GM12878 (cell line): ENCODE data around the gene CLCN7. TPM values are rescaled to one million over a fixed set of nuclear protein-coding genes. Genes with fewer than 3 reads are reported as not detected.

Source experiments
- ATF2 ChIP-seq: IDR thresholded peaks from 2 replicates; pipeline ENCODE4 v1.6.1; 2012; ENCODE audit warnings: low read length, inconsistent platforms
- ATF7 ChIP-seq: fragments of 450-650 bp; IDR thresholded peaks from 2 replicates; pipeline ENCODE4 v1.6.1; 2016; ENCODE audit warnings: low read depth, mild to moderate bottlenecking
- BCL11A ChIP-seq: IDR thresholded peaks from 2 replicates; pipeline ENCODE4 v1.6.1; 2011; ENCODE audit warnings: low read depth, low read length
- CHD1 ChIP-seq: IDR thresholded peaks from 2 replicates; pipeline ENCODE4 v1.6.1; 2012; ENCODE audit warnings: low read depth, low read length, improper control_type of control experiment
- CREM ChIP-seq: IDR thresholded peaks from 2 replicates; pipeline ENCODE4 v1.6.1; 2014; ENCODE audit warnings: antibody characterized with exemption, low read depth
- EED ChIP-seq: sonication (generic); IDR thresholded peaks from 2 replicates; pipeline ENCODE4 v1.6.1; 2016; ENCODE audit warnings: antibody characterized with exemption, low read depth
- ELK1 ChIP-seq: IDR thresholded peaks from 2 replicates; pipeline ENCODE4 v1.6.1; 2012; ENCODE audit warnings: low read depth, low read length, improper control_type of control experiment
- EZH2 ChIP-seq: IDR thresholded peaks from 2 replicates; pipeline ENCODE4 v1.6.1; 2012; ENCODE audit warnings: low read depth, mild to moderate bottlenecking, control low read depth, inconsistent platforms, low read length, borderline replicate concordance; ENCODE audit not compliant: control insufficient read depth
- KDM1A ChIP-seq: fragments of 200-600 bp; sonication (generic); IDR thresholded peaks from 2 replicates; pipeline ENCODE4 v1.6.1; 2016; ENCODE audit warnings: borderline replicate concordance
- MLLT1 ChIP-seq: fragments of 450-650 bp; IDR thresholded peaks from 2 replicates; pipeline ENCODE4 v1.6.1; 2016; ENCODE audit warnings: mild to moderate bottlenecking
- MTA3 ChIP-seq: IDR thresholded peaks from 2 replicates; pipeline ENCODE4 v1.6.1; 2012; ENCODE audit warnings: low read length, inconsistent platforms, borderline replicate concordance
- MXI1 ChIP-seq: fragments of 150-350 bp; IDR thresholded peaks from 2 replicates; pipeline ENCODE4 v1.6.1; 2011; ENCODE audit warnings: low read depth, mild to moderate bottlenecking, inconsistent platforms, low read length, improper control_type of control experiment
- NRF1 ChIP-seq: conservative IDR thresholded peaks from 2 replicates; pipeline ENCODE4 v1.6.1; 2011; ENCODE audit warnings: mild to moderate bottlenecking, low read depth, low read length, improper control_type of control experiment
- POU2F2 ChIP-seq: IDR thresholded peaks from 3 replicates; pipeline ENCODE4 v1.6.1; 2011; ENCODE audit warnings: low read depth, mild to moderate bottlenecking, low read length, borderline replicate concordance
- RAD21 ChIP-seq: IDR thresholded peaks from 2 replicates; pipeline ENCODE4 v1.6.1; 2011; ENCODE audit warnings: mild to moderate bottlenecking, low read depth, low read length, moderate library complexity; ENCODE audit not compliant: insufficient read depth
- RELA ChIP-seq: fragments of 450-650 bp; IDR thresholded peaks from 2 replicates; pipeline ENCODE4 v1.8.0; 2014; ENCODE audit warnings: borderline replicate concordance; ENCODE audit not compliant: partially characterized antibody
- SIN3A ChIP-seq: IDR thresholded peaks from 2 replicates; pipeline ENCODE4 v1.6.1; 2012; ENCODE audit warnings: low read depth, low read length, improper control_type of control experiment
- TCF3 ChIP-seq: IDR thresholded peaks from 2 replicates; pipeline ENCODE4 v1.6.1; 2012; ENCODE audit warnings: low read depth, mild to moderate bottlenecking, low read length, borderline replicate concordance; ENCODE audit not compliant: insufficient read depth
- WRNIP1 ChIP-seq: IDR thresholded peaks from 2 replicates; pipeline ENCODE4 v1.6.1; 2011; ENCODE audit warnings: low read depth, low read length, improper control_type of control experiment, borderline replicate concordance
- ZNF24 ChIP-seq: fragments of 450-650 bp; IDR thresholded peaks from 2 replicates; pipeline ENCODE4 v1.6.1; 2017; ENCODE audit warnings: antibody characterized with exemption, mild to moderate bottlenecking
- ZNF384 ChIP-seq: IDR thresholded peaks from 2 replicates; pipeline ENCODE4 v1.6.1; 2012; ENCODE audit warnings: low read depth, mild to moderate bottlenecking, low read length, improper control_type of control experiment, borderline replicate concordance
- polyA plus RNA-seq, 11 experiments: library from polyadenylated mRNA; depleted of rRNA in 4 of 11; unstranded in 6 of 11; stranded (reverse) in 5 of 11; fragments of >200 nt; fragmentation: Nextera tagmentation in 4 of 11; fragmentation: Illumina TruSeq in 1 of 11; extraction: Ambion mirVana in 4 of 11; extraction: Trizol in 1 of 11; gene quantifications; 1 replicate in 1 of 11; 2 replicates in 10 of 11; pipeline versions ENCODE4 v1.2.1 to v1.2.3, GENCODE V29; 2011 to 2016; ENCODE audit warnings: inconsistent platforms in 2 of 11, missing spikeins in 2 of 11, low read depth in 1 of 11
- total RNA-seq, 4 experiments: library from RNA; depleted of rRNA in 3 of 4; stranded (reverse); fragments of >200 nt in 3 of 4; fragmentation: Illumina TruSeq in 1 of 4; extraction: Trizol in 1 of 4; gene quantifications; 2 replicates each; pipeline versions ENCODE4 v1.2.1 to v1.2.3, GENCODE V29; 2013 to 2021
- TF ChIP-seq, protein P1 (sequence below): fragments of 450-650 bp; IDR thresholded peaks from 2 replicates; pipeline ENCODE4 v1.6.1; 2018; ENCODE audit warnings: mild to moderate bottlenecking, low read depth, moderate library complexity; ENCODE audit not compliant: partially characterized antibody
- TF ChIP-seq, protein P2 (sequence below): fragments of 450-650 bp; conservative IDR thresholded peaks from 2 replicates; pipeline ENCODE4 v1.6.1; 2017; ENCODE audit warnings: mild to moderate bottlenecking, moderate library complexity

CLCN7 gene
- total and polyA plus RNA-seq, 10 of the 15 experiments (the other 5 are each of a cell fraction or from before 2014, with no cell fraction given), result 0.04 to 62.5 (median 19.9) TPM

GRCh38 chr16:1469693-1470201, 5.1 kb downstream of the CLCN7 start (continued):
- TF ChIP-seq MXI1 (no peak), KDM1A (no peak), ATF2 (no peak), WRNIP1 (no peak), SIN3A (no peak), EED (peak; percentile 37; the same call in 1 of the 2 replicates), ZNF24 (no peak), ATF7 (0 out of 2 replicates have a peak, but pooled peaks have one; percentile 9), MLLT1 (peak; percentile 47; the same call in 1 of the 2 replicates), RAD21 (no peak), EZH2 (no peak), RELA (no peak), POU2F2 (no peak), ELK1 (no peak), CREM (peak; percentile 36; the same call in 1 of the 2 replicates), TCF3 (0 out of 2 replicates have a peak, but pooled peaks have one; percentile 47), ZNF384 (no peak), MTA3 (no peak), BCL11A (no peak), NRF1 (no peak), CHD1 (no peak)
- TF ChIP-seq, protein P1, sequence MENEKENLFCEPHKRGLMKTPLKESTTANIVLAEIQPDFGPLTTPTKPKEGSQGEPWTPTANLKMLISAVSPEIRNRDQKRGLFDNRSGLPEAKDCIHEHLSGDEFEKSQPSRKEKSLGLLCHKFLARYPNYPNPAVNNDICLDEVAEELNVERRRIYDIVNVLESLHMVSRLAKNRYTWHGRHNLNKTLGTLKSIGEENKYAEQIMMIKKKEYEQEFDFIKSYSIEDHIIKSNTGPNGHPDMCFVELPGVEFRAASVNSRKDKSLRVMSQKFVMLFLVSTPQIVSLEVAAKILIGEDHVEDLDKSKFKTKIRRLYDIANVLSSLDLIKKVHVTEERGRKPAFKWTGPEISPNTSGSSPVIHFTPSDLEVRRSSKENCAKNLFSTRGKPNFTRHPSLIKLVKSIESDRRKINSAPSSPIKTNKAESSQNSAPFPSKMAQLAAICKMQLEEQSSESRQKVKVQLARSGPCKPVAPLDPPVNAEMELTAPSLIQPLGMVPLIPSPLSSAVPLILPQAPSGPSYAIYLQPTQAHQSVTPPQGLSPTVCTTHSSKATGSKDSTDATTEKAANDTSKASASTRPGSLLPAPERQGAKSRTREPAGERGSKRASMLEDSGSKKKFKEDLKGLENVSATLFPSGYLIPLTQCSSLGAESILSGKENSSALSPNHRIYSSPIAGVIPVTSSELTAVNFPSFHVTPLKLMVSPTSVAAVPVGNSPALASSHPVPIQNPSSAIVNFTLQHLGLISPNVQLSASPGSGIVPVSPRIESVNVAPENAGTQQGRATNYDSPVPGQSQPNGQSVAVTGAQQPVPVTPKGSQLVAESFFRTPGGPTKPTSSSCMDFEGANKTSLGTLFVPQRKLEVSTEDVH, result no peak
- TF ChIP-seq, protein P2, sequence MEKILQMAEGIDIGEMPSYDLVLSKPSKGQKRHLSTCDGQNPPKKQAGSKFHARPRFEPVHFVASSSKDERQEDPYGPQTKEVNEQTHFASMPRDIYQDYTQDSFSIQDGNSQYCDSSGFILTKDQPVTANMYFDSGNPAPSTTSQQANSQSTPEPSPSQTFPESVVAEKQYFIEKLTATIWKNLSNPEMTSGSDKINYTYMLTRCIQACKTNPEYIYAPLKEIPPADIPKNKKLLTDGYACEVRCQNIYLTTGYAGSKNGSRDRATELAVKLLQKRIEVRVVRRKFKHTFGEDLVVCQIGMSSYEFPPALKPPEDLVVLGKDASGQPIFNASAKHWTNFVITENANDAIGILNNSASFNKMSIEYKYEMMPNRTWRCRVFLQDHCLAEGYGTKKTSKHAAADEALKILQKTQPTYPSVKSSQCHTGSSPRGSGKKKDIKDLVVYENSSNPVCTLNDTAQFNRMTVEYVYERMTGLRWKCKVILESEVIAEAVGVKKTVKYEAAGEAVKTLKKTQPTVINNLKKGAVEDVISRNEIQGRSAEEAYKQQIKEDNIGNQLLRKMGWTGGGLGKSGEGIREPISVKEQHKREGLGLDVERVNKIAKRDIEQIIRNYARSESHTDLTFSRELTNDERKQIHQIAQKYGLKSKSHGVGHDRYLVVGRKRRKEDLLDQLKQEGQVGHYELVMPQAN, result 0 out of 2 replicates have a peak, but pooled peaks have one; percentile 51
